HG02623 (cell line): Measurements from ENCODE around the gene TCP11X1.
"Not testable (repeated sequence)": the region's sequence is repeated elsewhere in the genome, so short reads cannot be mapped to it uniquely, and the experiment has no call there.

Experiments
- ATAC-seq: cut with Tn5 transposase; IDR thresholded peaks from one replicate; pipeline ENCODE4 v1.9.1; 2021; ENCODE audit warnings: moderate library complexity; ENCODE audit not compliant: unreplicated experiment

The TCP11X1 gene

DNA sequence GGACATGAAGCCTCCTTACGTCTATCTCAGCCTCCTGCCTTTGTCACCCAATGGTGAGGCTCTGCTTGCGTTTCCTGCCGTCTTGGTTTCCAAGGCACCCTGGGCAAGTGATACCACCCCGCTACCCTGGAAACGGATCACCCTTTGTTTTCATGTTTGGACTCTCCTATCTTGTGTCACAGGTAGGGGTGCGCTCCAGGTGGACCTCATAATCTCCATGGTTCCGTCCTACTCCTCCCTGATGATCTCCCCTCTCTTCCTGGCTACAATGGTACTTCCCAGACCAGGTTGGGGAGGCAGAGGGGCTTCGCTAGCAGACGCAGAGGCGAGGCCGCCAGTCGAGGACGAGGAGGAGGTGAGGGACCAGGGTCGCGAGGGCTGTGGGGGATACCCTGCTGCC is at the start of gene TCP11X1:
TSS of gene TCP11X1 (plus strand) at position 316 of the 400 bp plus-strand sequence.
- ATAC-seq = not testable (repeated sequence)

DNA sequence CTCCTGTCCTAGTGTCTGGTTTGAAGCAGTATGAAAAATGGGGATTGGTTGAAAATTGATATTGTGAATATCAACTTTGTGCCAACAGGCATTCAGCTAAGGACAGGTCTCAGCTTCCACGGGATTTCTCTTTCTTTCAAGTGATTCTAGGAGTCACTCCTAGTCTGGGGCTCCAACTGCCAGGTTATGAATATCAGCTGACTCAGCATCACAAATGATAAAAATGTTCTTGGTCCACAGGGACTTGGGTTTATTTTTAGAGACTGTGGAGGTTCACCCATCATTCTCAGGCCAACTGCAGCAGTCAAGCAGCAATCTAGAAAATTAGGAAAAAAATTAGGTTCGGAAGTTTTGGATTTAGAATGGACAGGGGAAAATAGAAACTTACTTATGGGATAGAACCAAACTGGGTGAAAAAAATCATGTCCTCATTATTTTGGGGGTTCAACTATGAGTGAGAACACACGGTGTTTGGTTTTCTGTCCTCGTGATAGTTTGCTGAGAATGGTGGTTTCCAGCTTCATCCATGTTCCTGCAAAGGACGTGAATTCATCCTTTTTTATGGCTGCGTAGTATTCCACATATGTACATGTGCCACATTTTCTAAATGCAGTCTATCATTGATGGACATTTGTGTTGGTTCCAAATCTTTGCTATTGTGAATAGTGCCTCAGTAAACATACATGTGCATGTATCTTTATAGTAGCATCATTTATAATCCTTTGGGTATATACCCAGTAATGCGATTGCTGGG is 29.0 kb upstream of the TCP11X1 start:
- ATAC-seq = no peak

DNA sequence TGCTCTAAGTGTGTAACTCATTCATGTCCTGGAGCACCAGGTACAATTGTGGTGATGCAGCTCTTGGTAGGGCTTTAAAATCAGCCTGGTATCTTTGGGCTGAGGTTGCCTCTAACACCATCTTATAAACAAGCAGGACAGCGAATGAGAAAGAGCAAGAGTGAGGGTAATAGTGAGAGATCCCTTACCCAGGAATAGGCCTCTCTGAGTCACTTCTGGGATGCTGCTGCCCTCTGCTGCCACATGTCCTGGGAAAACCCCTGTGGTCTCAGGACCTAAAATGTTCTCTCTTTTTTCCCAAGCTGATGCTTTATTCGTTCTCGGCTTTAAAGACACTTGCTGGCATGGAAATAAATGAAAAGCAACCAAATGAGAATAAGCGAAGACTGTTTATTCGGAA is 7.2 kb upstream of the TCP11X1 start:
- not testable (repeated sequence) for ATAC-seq

DNA sequence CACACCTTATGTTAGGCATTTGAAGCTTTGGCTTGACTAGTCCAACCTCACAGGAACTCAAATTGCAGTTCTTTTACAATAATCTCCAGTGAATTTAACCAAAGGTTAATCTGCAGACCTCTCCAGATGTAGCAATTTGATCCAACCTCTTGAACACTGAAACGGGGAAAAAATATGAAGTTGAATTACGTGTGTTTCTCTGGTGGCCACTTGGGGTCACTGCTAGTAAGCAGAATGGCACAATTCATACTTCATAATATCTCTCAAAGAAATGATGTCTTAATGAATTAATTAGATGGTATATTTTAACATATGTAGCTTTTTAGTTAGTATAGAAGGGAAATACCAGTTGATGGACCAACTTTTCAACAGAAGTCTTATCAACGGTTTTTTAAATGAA is 1.4 kb downstream of the TCP11X1 start:
- ATAC-seq = not testable (repeated sequence)

DNA sequence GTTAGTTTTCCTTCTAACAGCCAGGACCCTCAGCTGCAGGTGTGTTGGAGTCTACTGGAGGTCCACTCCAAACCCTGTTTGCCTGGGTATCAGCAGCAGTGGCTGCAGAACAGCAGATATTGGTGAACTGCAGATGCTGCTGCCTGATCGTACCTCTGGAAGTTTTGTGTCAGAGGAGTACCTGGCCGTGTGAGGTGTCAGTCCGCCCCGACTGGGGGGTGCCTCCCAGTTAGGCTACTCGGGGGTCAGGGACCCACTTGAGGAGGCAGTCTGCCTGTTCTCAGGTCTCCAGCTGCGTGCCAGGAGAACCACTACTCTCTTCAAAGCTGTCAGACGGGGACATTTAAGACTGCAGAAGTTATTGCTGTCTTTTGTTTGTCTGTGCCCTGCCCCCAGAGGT is 20.6 kb downstream of the TCP11X1 start:
- ATAC-seq = not testable (repeated sequence)

DNA sequence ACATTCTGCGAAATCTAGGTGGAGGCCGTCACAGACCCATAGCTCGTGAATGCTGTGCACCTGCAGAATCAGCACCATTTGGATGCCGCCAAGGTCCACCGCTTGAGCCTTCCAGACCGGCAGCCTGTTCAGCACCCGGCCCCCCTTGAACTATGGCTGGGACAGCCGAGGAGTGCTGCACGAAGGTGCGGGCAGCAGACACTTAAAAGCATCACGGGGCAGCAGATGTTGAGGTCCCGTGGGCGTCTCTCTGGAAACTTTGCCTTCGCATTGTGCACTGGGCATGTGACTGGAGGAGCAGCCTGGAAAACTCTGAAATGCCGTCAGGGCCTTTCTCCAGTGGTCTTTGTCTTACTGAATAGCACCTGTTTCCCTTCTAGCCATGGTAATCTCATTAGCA is 25.2 kb downstream of the TCP11X1 start:
- ATAC-seq = not testable (repeated sequence)

DNA sequence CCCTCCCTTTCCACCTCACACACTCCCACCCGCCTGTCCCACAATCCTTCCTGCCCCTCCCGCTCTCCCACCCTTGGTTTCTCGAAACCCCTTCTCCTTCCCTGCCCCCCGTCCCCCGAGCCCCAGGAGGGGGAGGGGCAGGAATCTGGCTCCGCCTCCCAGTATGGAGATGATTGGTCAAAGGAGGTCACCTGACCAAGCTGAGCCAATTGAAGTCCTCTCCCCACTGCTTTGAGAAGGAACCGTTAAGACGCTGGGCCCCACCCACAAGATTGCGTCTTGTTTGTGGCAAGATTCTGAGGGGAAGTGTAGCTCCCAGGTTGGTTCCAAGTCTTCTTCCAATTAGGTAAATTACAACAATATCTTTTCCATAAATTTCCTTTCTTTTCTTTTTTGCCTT is 31.8 kb downstream of the TCP11X1 start, which contains the start of gene NXF2:
TSS of gene NXF2 (plus strand) at position 275 of the 400 bp plus-strand sequence. CDS start 59,912 bp downstream, outside the sequence.
- not testable (repeated sequence) for ATAC-seq

DNA sequence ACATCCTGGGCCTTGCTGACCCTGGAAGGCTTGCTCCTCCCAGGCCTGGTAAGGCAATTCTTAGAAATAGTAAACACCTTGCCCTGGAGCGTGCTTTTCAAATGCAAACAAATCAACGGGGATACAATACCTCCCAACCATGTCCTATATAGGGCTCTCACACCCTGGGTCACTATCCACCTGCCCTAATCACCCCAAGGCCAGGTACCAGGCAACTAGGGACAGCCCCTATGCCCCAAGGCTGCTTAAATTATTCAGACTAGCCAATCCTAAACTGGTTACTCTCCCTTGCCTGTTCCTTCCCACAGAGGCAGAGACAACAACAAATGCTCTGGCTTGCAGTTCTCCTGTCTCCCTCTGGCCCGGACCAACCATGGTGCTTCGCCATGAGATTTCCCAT is 57.1 kb downstream of the TCP11X1 start:
- ATAC-seq = not testable (repeated sequence)
